GM12892 (cell line): ENCODE data around the gene LMCD1.

ENCODE experiments used
- POLR2A ChIP-seq: IDR thresholded peaks from 2 replicates; pipeline ENCODE4 v1.6.1; 2011; ENCODE audit warnings: low read depth, low read length, control low read depth
- POLR2AphosphoS5 ChIP-seq: IDR thresholded peaks from 2 replicates; pipeline ENCODE4 v1.6.1; 2011; ENCODE audit warnings: low read depth, low read length, control low read depth

DNA sequence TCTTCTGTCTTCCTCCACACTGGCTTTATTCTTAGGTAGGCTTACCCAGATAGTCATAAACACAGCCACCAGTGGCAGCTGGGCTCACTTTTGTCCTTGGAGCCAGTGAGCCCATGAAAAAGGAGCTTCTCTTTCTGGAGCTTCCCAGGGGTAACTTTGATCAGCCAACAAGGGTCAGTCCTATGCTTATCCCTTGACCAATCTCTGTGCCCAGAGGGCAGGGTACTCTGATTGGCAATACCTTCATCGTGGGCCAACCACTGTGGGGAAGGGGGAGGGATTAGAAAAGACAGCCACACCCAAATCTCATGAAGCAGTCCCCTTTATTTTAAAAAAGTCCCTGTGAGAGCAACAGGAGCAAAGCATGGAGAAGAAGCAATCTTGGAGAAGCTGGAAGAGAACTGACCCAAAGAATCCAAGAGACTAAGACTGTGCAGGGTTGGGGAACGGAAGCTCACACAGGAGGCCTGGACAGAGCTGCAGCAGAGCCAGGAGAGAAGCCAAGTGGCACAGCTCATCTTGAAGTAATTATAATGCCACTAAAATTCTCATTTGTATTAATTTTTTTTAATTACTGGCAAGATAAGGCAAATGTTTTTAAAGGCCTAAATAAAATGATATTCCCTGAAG lies 72.5 kb downstream of the LMCD1 start:
- TF ChIP-seq POLR2A (no peak), POLR2AphosphoS5 (no peak)
